Ectodermal cell (in vitro differentiated cells): ENCODE measurements around the gene PLPP1.

Experiments used
- H3K27ac ChIP-seq: 2 replicates; pipeline ENCODE4 v1.7.0; 2013; ENCODE audit warnings: mild to moderate bottlenecking, low read depth, low read length; ENCODE audit not compliant: insufficient read depth, poor library complexity, severe bottlenecking
- H3K27me3 ChIP-seq: 2 replicates; pipeline ENCODE4 v1.7.0; 2013; ENCODE audit warnings: mild to moderate bottlenecking, low read length; ENCODE audit not compliant: insufficient read depth, control insufficient read depth, poor library complexity, severe bottlenecking
- H3K36me3 ChIP-seq: one replicate; pipeline ENCODE4 v1.7.0; 2013; ENCODE audit warnings: low read length; ENCODE audit not compliant: control insufficient read depth, insufficient read depth
- H3K4me1 ChIP-seq: one replicate; pipeline ENCODE4 v1.7.0; 2013; ENCODE audit warnings: low read length; ENCODE audit not compliant: control insufficient read depth, insufficient read depth
- H3K4me3 ChIP-seq: 2 replicates; pipeline ENCODE4 v1.7.0; 2013; ENCODE audit warnings: low read depth, low read length, control low read depth; ENCODE audit not compliant: insufficient read depth
- H3K9me3 ChIP-seq: 2 replicates; pipeline ENCODE4 v1.7.0; 2013; ENCODE audit warnings: mild to moderate bottlenecking, low read length, moderate library complexity; ENCODE audit not compliant: control insufficient read depth
- WGBS, 2 experiments: methylation state at CpG; one replicate each; pipeline ENCODE4 v1.1.7; 2013; ENCODE audit warnings: missing lambda C conversion rate in 2 of 2; 5-methylcytosine and 5-hydroxymethylcytosine counted together

Gene PLPP1

DNA sequence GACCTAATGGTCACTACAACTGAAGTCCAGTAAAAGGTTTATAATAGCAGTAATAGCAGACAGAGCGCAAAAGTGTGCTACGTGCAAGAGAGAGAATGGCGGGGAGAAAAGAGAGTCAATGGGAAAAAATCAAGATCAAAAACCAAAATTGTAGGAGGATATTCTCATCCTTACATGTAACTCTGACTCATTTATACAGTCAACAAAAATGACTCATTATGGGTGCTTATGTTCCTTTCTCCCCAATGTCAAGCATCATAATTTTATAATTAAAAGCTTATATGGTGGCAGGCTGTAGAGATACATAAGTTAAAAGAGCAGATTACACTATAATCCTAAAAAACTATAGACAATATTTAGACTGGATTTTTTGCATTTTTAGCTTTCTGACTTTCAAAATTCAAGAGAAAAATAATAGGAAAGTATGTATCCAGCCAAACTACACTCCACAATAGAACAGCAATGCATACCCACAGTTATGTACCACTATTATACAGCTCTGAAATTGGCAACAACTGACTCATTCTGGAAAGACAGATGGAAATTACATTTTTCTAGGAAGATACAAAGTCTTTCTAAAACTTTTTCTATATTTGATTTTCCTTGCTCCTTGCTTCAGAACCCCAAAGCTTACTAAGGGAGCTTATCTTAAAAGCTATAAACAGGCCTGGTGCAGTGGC is 78.4 kb downstream of the PLPP1 start:
- H3K36me3 ChIP-seq = no peaks in the 10 kb centered on the region
- H3K4me1 ChIP-seq = no peaks in the 10 kb centered on the region
- no peak overlapping the region for H3K4me3 ChIP-seq
- H3K27me3 ChIP-seq = no peaks in the 10 kb centered on the region
- H3K9me3 ChIP-seq = no peaks in the 10 kb centered on the region
- no peak overlapping the region for H3K27ac ChIP-seq
- WGBS, 2 experiments = 94 to 100% methylated on average over 1 to 3 of the region's 3 CpGs

DNA sequence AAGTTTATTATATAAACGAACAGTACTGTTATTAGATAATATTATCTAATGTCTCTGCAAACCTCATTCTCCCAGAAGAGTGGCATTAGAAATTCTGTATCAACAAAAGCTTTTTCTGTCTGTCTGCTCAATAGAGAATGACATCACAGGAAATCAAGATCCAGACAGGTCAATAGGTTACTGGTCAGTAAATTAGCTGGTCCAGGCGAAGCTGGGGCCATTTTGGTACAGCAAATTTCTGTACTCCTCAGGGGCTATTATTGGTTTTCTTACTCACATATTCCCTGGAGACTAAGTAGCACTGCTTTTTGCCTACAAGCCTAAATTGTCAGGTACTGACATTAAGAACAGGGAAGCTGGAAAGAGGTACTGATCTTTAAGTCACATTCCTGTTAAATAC is 80.5 kb downstream of the PLPP1 start:
- 98 to 100% methylated on average over 1 of the region's 2 CpGs for whole genome bisulfite sequencing, 2 experiments
- no peaks in the 10 kb centered on the region for H3K36me3 ChIP-seq

DNA sequence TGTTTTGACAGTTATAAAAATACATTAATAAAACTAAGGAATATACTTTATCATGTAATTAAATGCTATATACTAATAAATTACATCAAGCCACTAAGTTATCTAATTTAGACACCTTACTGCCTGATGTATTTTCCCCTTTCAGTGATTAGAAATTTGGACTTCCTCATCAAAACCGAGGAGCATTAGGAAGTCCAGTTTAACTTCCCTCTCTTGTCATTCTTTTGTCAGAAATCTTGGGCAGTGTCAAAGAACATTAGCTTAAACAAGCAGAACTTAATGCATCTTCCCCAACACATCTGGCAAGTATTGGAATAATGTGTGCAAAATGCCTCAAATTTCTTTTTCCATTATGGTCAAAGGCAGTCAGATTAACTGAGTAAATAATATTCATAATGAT is 81.6 kb downstream of the PLPP1 start:
- no peaks in the 10 kb centered on the region for H3K9me3 ChIP-seq
- no peak overlapping the region for H3K27ac ChIP-seq
- H3K36me3 ChIP-seq = no peaks in the 10 kb centered on the region
- no peaks in the 10 kb centered on the region for H3K4me1 ChIP-seq
- H3K4me3 ChIP-seq = no peak overlapping the region
- 89% methylated on average over 1 of the region's 1 CpG for WGBS, 2 experiments
- H3K27me3 ChIP-seq = no peaks in the 10 kb centered on the region

More for the DNA sequence above, 80.5 kb downstream of the PLPP1 start:
- H3K27me3 ChIP-seq = no peaks in the 10 kb centered on the region
- H3K27ac ChIP-seq = no peak overlapping the region
- H3K9me3 ChIP-seq = no peaks in the 10 kb centered on the region
- no peak overlapping the region for H3K4me3 ChIP-seq
- no peaks in the 10 kb centered on the region for H3K4me1 ChIP-seq

DNA sequence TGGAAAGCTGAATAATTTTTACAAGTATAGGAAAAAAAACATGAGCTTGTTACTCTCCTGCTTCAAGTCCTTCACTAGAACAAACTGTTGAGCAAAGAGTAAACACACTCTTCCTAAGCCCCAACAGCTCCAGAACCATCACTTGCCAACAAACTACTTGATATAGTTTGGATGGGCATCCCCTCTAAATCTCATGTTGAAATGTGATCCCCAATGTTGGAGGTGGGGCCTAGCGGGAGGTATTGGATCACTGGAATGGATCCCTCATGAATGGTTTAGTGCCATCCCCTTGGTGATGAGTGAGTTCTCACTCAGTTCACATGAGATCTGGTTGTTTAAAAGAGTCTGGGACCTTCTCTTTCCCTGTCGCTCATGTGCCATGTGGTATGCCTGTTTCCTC is 82.8 kb downstream of the PLPP1 start:
- Histone ChIP-seq H3K4me3 (no peak overlapping the region), H3K27ac (no peak overlapping the region), H3K27me3 (no peaks in the 10 kb centered on the region), H3K4me1 (no peaks in the 10 kb centered on the region), H3K9me3 (no peaks in the 10 kb centered on the region), H3K36me3 (no peaks in the 10 kb centered on the region)
- 93 to 97% methylated on average over 2 of the region's 2 CpGs for WGBS, 2 experiments

DNA sequence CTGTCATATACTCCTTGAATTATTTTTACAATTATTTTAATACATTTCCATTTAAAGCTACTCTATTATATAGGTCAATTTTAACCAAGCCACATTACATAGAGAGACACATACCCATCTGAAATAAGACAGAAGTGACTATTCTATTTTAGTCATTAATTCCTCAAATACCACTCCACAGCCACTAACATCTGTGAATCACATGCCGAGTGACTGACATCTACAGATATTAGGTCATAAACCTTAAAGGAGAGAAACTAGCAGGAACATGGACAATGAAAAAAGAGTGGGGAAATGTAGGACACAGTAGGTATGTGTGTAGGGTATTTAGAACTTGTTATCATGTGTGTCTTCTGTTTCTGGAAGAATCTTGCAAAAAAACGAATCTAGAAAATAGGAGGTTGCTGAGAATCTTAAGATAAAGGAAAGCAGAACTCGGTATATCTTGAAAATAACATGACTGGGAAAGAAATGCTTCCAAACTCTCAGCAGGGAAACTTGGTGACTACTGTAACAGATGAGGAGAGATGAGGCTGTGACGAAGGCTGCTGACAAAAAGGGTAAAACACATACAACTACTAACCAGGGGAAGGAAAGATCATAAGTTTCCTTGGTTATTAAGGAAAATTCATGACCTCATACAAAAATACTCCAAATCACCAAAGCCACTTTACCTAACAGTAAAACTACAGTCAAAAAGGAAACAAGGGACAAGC is 84.6 kb downstream of the PLPP1 start:
- H3K9me3 ChIP-seq = no peaks in the 10 kb centered on the region
- no peak overlapping the region for H3K27ac ChIP-seq
- no peak overlapping the region for H3K4me3 ChIP-seq
- WGBS, 2 experiments = 93 to 94% methylated on average over 3 to 4 of the region's 4 CpGs
- H3K36me3 ChIP-seq = no peaks in the 10 kb centered on the region
- H3K4me1 ChIP-seq = no peaks in the 10 kb centered on the region
- no peaks in the 10 kb centered on the region for H3K27me3 ChIP-seq

DNA sequence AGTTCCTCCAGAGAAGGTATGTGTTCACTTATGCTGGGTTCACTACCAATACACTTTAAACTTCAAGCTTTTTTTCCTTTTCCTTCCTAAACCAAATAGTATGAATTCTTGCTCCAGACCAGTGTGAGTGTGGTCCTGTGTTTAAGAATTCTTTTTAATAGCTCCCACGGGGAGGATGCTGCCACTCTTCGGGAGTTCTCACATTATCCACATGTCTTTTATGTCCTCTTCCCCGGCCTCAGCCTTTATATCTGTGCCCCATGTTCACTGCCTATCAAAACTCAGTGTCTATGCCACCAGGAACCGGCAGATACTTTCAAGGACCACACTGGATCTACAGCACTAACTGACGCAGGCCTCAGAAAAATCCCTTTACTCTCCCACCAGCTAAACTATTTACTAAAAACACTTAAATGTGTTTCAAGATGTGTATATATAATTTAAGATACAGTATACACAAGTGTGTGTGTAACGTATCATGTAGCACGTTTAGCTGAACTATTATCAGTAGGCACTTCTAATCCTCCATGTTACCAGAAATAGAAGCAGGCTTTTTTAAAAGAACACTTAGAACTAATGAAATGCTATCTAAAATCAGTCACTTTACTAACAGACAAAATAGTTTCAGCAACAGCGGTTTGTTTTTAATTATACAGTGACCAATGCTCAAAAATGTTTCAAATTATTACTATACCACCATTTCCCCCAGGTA is 88.0 kb downstream of the PLPP1 start:
- Histone ChIP-seq H3K36me3 (no peaks in the 10 kb centered on the region), H3K4me3 (no peak overlapping the region), H3K4me1 (no peaks in the 10 kb centered on the region), H3K27me3 (no peaks in the 10 kb centered on the region), H3K9me3 (no peaks in the 10 kb centered on the region), H3K27ac (no peak overlapping the region)
- WGBS, 2 experiments = 78 to 82% methylated on average over 6 to 8 of the region's 8 CpGs

DNA sequence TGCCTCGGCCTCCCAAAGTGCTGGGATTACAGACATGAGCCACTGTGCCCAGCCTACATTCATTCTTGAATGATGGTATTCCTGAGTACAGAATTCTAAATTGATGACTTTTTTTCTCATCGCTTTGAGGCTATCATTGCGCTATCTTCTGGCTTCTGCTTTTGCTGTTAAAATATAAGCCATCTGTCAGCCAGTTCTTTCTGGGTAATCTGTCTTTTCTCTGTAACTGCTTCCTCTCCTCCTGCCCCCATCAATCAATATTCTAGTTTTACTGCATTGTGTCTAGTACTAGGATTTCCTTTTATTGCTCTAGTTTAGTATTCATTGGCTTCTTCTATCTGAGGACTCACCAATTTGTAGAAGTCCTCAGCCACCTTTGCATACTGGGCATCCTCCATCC is 89.0 kb downstream of the PLPP1 start:
- 96 to 98% methylated on average over 3 of the region's 3 CpGs for WGBS, 2 experiments
- Histone ChIP-seq H3K4me3 (no peak overlapping the region), H3K36me3 (no peaks in the 10 kb centered on the region), H3K27ac (no peak overlapping the region), H3K27me3 (no peaks in the 10 kb centered on the region), H3K9me3 (no peaks in the 10 kb centered on the region), H3K4me1 (peaks cover 7% of the 10 kb centered on the region)

DNA sequence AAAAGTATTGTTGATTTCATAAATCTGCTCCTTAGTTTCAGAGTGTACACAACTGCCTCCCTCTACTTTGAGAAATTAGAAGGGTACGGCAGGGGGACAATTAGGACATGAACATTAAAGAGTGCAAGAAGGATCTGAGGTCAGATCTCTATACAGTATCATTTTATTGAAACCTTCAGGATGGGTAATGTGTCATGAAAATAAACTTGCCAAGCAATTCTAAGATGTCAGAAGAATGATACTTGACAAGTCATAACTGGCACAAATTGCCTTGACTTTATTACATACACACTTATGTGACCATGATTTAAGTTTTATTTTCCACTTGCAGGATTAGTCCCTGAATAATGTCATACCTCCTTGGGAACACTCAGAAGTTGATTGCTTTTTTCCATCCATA is 92.8 kb downstream of the PLPP1 start:
- H3K27ac ChIP-seq = no peak overlapping the region
- H3K4me1 ChIP-seq = peaks cover 16% of the 10 kb centered on the region
- no peaks in the 10 kb centered on the region for H3K36me3 ChIP-seq

DNA sequence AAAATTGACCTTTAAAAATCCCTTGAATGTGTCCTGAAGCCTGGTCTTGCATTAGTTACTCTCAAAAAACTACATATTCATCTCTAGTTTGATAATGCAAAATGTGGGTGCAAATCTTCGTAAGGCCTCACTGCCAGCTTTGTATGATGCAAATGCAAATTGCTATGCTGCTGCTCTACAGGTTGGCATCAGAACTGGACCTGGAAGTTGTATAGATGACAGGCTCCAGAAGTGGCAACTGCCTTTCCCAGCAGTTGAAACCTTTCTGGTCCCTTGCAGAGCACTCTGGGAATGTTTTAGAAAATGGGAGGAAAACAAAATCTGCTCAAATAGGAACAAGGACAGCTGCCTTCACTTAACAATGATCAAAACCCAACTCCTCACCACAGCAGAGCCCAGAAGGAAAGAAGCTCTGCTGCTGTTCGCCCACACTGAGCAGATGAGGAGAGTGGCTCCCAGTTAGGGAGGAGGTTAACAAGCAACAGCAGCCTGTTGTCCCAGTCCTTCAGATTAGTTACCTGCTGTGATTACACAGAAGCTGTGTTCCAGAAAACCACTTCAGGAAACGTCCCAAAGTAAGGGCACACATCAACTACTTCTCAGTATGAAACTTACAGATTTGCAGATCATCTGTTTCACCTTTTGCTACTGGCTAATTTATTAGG is 93.5 kb downstream of the PLPP1 start:
- H3K4me3 ChIP-seq = no peak overlapping the region
- H3K27ac ChIP-seq = peak overlapping the region; percentile 11
- no peaks in the 10 kb centered on the region for H3K36me3 ChIP-seq
- H3K4me1 ChIP-seq = peaks cover 16% of the 10 kb centered on the region
- H3K9me3 ChIP-seq = no peaks in the 10 kb centered on the region
- no peaks in the 10 kb centered on the region for H3K27me3 ChIP-seq
- 45 to 50% methylated on average over 3 of the region's 3 CpGs for WGBS, 2 experiments

More for the DNA sequence above, 92.8 kb downstream of the PLPP1 start:
- no peaks in the 10 kb centered on the region for H3K27me3 ChIP-seq
- 100% methylated on average over 1 of the region's 1 CpG for WGBS, 2 experiments
- no peak overlapping the region for H3K4me3 ChIP-seq
- no peaks in the 10 kb centered on the region for H3K9me3 ChIP-seq

DNA sequence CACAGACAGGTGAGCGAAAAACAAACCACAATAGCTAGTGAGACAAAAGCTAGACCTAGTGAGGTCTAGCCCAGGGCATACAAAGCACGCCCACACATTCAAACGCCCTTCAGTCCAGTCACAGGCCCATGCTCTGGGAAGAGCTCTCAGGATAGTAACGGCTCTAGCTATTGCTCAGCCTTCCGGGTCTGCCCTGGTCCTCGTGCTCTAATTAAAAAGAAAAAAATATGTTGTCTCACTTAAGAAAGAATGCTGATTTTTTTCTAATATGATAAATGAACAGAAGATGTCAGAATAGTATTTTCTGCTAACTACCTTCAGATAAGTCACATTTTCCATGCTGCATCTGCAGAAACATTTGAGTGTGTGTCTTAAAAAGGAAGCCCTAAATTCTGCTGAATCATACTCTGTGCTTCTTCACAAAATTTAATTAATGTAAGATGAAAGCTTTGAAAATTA is 94.5 kb downstream of the PLPP1 start:
- no peaks in the 10 kb centered on the region for H3K27me3 ChIP-seq
- no peak overlapping the region for H3K4me3 ChIP-seq
- 81 to 85% methylated on average over 6 of the region's 6 CpGs for WGBS, 2 experiments
- peaks cover 16% of the 10 kb centered on the region for H3K4me1 ChIP-seq
- no peaks in the 10 kb centered on the region for H3K36me3 ChIP-seq
- no peaks in the 10 kb centered on the region for H3K9me3 ChIP-seq
- H3K27ac ChIP-seq = no peak overlapping the region
